Measurements from ENCODE around the gene CAPN5.

DNA sequence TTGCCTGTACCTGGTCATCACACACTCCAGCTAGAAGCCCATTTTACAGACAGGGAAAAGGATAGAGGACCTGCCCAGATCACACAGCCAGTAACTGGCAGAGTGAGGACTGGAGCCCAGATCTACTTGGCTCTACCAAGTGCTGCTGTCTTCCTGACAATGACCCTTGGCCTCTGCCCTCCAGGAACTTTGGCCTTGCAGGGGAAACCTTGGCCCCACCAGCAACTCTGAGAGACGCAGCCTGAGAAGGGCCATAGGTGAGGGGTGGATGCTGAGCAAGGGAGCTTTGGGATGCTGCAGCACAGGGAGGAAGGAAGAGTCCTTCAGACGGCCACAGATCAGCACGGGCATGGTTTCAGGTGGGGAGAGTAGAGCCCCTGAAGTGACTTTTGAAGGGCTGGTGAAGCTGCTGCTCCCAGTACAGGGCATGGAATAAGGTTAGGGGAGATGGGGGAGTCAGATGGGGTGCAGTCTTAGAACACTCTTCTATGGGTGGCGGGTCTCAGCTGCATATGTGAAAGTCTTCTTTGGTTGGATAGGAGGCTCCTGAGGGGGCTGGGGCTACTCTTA, 2.0 kb upstream of the CAPN5 start:
- TF ChIP-seq, protein P1, sequence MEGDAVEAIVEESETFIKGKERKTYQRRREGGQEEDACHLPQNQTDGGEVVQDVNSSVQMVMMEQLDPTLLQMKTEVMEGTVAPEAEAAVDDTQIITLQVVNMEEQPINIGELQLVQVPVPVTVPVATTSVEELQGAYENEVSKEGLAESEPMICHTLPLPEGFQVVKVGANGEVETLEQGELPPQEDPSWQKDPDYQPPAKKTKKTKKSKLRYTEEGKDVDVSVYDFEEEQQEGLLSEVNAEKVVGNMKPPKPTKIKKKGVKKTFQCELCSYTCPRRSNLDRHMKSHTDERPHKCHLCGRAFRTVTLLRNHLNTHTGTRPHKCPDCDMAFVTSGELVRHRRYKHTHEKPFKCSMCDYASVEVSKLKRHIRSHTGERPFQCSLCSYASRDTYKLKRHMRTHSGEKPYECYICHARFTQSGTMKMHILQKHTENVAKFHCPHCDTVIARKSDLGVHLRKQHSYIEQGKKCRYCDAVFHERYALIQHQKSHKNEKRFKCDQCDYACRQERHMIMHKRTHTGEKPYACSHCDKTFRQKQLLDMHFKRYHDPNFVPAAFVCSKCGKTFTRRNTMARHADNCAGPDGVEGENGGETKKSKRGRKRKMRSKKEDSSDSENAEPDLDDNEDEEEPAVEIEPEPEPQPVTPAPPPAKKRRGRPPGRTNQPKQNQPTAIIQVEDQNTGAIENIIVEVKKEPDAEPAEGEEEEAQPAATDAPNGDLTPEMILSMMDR (IDR thresholded peaks at IDR 0.05) = no peak
- no peak for TF ChIP-seq ZFX (IDR thresholded peaks at IDR 0.05; ENCODE audit: borderline replicate concordance)
